NCI-H69 (cell line): ENCODE data around the gene ZNF408.
"Not testable (repeated sequence)": the region's sequence is repeated elsewhere in the genome, so short reads cannot be mapped to it uniquely, and the experiment has no call there.

ENCODE experiments used
- DNase-seq: peaks from one replicate; lab custom pipeline; 2025; lab: John Stamatoyannopoulos, UW

ZNF408 gene

DNA sequence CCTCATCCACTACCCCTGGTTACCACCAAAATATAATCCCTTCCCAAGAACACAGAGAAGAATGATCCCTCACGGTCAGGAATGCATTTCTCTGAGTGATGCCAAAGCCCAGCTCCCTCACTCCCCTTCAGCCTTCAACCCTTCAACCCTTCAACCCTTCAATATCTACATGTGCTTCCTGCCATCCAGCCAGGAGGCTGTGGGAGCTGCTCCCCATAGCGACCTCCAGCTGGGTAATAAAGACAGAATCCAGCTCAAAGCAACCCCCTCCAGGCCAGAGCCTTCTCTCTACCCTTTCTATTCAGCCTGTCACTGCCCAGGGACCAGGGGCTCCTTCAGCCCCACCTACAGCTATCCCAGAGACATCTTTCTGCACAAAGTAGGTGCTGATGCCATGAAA is 3.1 kb upstream of the ZNF408 start:
- DNase-seq, result no peak

GRCh38 chr11:46698597-46698996 is 2.2 kb upstream of the ZNF408 start:
- no peak for DNase-seq

GRCh38 chr11:46701078-46701654 is 335 bp downstream of the ZNF408 start:
- no peak for DNase-seq

DNA sequence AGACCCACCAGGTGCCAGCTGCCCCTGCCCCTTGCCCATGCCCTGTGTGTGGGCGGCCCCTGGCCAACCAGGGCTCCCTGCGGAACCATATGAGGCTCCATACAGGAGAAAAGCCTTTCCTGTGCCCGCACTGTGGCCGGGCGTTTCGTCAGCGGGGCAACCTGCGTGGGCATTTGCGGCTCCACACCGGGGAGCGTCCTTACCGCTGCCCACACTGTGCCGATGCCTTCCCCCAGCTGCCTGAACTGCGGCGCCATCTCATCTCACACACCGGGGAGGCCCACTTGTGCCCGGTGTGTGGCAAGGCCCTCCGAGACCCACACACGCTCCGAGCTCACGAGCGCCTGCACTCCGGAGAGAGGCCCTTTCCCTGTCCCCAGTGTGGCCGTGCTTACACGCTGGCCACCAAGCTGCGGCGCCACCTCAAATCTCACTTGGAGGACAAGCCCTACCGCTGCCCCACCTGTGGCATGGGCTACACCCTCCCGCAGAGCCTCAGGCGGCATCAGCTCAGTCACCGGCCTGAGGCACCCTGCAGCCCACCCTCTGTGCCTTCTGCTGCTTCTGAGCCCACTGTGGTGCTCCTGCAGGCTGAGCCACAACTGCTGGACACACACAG is 4.3 kb downstream of the ZNF408 start:
- DNase-seq, result no peak

DNA sequence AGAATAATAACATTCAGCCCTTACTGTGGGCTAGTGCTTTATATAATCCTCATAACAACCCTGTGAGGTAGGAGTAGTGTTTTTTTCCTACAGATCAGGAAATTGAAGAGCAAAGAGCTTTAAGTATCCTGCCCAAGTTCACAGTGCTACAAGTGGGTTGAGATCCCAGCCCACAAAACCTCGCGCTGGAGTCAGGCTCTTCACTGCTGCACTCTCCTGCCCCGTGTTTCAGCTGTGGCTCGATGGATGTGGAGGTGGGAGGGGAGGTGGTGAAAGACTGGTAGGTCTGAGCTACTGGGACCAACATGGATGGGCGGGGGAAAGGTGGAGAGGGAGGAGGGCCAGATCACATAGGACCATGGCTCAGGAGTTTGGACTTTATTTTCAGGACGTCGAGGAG is 6.1 kb downstream of the ZNF408 start:
- no peak for DNase-seq

GRCh38 chr11:46709351-46709750 is 8.5 kb downstream of the ZNF408 start:
- DNase-seq, result not testable (repeated sequence)

DNA sequence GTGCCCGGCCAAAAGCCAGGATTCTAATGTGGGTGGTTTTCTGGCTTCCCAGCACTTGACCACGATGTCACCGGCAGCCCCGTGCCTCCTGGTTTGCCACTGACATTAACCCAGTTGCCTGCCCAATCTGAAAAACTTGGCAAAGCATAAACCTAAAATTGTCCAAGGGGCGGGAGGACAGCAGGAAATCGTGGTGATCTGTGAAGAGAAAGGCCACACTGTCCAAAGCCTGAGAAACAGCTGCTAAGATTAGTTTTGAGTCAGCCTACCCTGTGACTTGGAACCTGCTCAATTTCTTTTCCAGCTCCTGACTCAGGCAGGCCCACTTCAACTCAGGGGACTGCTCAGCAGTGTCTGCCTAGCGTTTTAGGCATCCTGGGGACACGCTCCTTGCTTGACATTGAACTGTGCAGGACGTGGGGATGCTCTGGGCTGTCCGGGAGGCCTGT is 10.0 kb downstream of the ZNF408 start:
- no peak for DNase-seq

- DNase-seq, result no peak
These were observed 10.5 kb downstream of the ZNF408 start for GRCh38 chr11:46711303-46711702.

- DNase-seq, result no peak
These were observed 12.2 kb downstream of the ZNF408 start for GRCh38 chr11:46712874-46713576.

GRCh38 chr11:46717825-46718154 is 17.0 kb downstream of the ZNF408 start:
- DNase-seq, result not testable (repeated sequence)

GRCh38 chr11:46718155-46719019 is 17.6 kb downstream of the ZNF408 start:
- peak; percentile 94 for DNase-seq

- no peak for DNase-seq
These were observed 18.3 kb downstream of the ZNF408 start, which contains the start of gene F2 for GRCh38 chr11:46719048-46719542. TSS of gene F2 (plus strand) at chr11:46719213. CDS start at chr11:46719236, 23 bp downstream.

- no peak for DNase-seq
These were observed 18.9 kb downstream of the ZNF408 start for GRCh38 chr11:46719543-46720218.

DNA sequence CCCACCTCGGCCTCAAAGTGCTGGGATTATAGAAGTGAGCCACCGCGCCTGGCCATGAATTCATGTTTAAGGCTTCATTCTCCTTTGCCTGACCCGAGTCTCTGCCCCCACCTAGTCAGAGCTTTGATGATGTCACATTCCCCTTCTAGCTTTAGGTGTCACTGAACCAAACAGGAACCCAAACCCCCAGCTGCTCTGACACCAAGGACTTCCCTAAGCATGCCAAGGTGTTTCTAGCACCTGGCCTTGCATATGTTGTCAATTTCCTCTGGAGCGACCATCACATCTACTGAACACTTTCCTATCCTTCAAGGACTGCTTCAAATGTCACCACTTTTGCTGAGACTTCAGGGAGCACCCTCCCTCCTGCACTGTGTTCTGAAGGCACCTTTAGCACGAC is 20.5 kb downstream of the ZNF408 start:
- DNase-seq, result no peak

DNA sequence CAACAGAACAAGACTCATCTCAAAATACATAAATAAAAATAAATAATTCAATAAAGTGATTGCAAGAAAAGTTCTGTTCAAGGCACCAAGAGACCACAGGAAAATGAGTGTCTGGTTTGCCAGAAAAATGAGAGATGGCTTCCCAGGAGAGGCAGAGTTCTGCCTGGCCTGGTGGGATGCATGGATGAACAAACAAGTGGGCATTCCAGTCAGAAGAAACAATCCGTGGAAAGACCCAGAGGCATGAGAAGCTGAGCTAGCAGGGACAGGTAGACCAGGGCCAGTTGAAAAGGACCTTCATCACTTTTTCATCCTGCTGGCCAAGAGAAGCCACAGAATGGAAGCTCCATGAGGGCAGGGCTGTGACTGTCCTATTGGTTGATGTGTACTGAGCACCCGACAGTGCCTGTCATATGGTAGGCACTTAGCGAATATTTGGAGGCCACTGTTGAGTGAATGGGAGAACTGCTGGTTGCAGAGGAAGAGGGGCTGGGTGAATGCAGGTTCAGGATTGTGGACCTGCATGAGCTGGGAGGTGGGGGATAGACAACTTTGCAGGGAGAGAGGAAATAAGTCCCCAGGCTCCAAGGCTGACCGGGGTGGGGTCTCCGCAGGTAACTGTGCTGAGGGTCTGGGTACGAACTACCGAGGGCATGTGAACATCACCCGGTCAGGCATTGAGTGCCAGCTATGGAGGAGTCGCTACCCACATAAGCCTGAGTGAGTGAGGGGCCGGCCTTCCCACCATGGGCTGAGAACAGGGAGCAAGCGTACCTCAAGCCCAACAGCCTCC is 21.9 kb downstream of the ZNF408 start:
- DNase-seq, result no peak

DNA sequence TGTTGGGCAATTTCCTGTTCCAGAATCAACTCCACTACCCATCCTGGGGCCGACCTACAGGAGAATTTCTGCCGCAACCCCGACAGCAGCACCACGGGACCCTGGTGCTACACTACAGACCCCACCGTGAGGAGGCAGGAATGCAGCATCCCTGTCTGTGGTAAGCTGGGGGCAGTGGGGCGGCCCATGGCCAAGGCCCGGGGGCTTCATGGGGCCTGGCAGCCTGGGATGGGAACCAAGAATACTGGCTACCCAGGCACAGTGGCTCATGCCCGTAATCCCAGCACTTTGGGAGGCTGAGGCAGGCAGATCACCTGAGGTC is 22.5 kb downstream of the ZNF408 start:
- no peak for DNase-seq

- DNase-seq, result peak; percentile 99
These were observed 23.3 kb downstream of the ZNF408 start for GRCh38 chr11:46724088-46724487.

DNA sequence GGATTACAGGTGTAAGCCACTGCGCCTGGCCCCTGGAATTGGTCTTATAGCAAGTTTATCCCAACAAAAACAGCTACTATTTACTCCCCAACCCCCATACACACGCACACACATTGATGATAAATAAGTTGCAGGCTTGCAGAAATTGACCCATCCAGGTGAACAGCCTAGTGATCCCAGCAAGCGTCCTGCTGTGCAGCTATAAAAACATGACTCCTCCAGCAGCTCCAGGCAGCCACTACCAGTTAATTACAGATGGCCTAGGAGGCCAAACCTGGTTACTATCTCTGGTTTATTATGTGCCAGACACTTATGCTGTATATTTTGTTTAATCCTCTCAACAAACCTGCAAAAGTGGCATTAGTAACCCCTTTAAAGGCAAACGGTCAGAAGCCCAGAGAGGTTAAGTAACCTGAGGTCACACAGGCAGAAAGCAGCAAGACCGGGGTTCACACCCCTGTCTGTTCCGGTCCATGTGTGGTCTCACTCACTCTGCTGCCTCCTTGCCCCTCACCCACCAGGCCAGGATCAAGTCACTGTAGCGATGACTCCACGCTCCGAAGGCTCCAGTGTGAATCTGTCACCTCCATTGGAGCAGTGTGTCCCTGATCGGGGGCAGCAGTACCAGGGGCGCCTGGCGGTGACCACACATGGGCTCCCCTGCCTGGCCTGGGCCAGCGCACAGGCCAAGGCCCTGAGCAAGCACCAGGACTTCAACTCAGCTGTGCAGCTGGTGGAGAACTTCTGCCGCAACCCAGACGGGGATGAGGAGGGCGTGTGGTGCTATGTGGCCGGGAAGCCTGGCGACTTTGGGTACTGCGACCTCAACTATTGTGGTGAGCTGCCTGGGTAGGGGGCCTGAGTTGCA is 24.7 kb downstream of the ZNF408 start:
- peak; percentile 80 for DNase-seq

GRCh38 chr11:46726206-46726862 is 25.5 kb downstream of the ZNF408 start:
- DNase-seq, result no peak
